Activated naive CD4-positive, alpha-beta T cell treated with anti-CD3 and anti-CD28 coated beads for 36 hours (primary cell): ENCODE measurements around the gene ABLIM2. TPM values are rescaled to one million over a fixed set of nuclear protein-coding genes. Genes with fewer than 3 reads are reported as not detected.
"Not testable (repeated sequence)": the region's sequence is repeated elsewhere in the genome, so short reads cannot be mapped to it uniquely, and the experiment has no call there.

Source experiments
- CTCF ChIA-PET: fragments of 350-600 bp; sonication (Branson Sonifier 250); formaldehyde crosslinking; loops from one replicate; lab custom pipeline; 2021; ENCODE audit warnings: antibody characterized with exemption; lab: Charles Lee
- DNase-seq: peaks from one replicate; pipeline ENCODE4 v3.0.0-alpha.2; 2020
- H3K27ac Mint-ChIP-seq: one replicate; pipeline ENCODE4 v1.8.0; 2021; ENCODE audit warnings: mild to moderate bottlenecking, mixed read lengths
- H3K27me3 Mint-ChIP-seq: one replicate; pipeline ENCODE4 v1.8.0; 2021; ENCODE audit warnings: low read depth, mixed read lengths
- H3K36me3 Mint-ChIP-seq: one replicate; pipeline ENCODE4 v1.8.0; 2021; ENCODE audit warnings: low read depth, mixed read lengths
- H3K4me1 Mint-ChIP-seq: one replicate; pipeline ENCODE4 v1.8.0; 2021; ENCODE audit warnings: low read depth, mixed read lengths
- H3K4me3 Mint-ChIP-seq: one replicate; pipeline ENCODE4 v1.8.0; 2021; ENCODE audit warnings: mild to moderate bottlenecking, moderate library complexity, mixed read lengths
- H3K9me3 Mint-ChIP-seq: one replicate; pipeline ENCODE4 v1.8.0; 2021; ENCODE audit warnings: mixed read lengths
- intact Hi-C: fragments of 100-400 bp; cut with micrococcal nuclease; formaldehyde crosslinking; loops from one replicate; pipeline ENCODE4 v1.15.1; 2023
- total RNA-seq, 2 experiments: library from RNA; stranded (reverse); gene quantifications; one replicate each; pipeline ENCODE4 v1.2.3, GENCODE V29; 2021

The ABLIM2 gene
- total RNA-seq, 2 experiments from 2014 or later, result 0.22 to 0.24 TPM

DNA sequence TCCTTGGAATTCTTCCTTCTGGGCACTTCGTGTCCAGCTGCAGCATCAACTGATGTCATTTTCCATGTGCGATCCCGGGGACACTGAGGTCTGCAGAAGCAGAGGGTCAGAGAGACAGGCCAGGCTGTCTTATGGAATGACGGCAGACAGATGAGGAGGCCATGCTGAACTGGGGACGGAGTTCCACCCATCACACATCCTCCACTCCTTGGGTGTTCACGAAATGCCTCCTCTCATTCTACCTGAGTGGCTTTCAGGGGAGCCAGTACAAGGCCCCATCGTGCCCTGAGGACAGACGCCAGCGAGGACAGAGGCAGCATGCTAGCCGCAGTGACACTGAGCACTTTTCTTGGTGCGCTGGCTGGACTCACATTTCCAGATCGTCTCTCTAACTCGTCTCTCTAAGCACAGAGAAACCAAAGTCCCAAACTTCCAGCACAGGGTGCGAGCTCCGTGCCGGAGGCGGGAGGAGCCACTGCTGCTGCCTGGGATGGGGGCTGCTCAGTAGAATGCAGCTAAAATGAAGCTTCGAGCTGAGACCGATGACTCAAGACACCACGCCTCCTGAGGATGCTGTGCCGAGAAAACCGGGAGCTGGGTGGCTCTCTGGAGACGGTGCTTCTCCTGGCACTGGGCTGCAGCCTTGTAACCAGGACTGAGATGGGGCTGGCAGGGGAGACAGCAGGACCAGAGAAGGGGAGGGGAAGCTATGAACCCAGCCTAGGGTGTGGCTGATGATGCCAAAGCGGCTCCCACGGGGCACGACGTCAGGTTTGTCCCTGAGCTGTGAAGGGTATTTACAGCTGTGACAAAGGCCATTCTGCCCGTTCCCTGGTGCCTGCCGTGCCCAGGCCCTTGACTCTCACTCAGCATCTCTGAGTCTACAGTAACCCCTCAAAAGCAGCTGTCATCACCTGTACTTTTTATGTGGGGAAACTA is 8.2 kb downstream of the ABLIM2 start:
- no peak overlapping the region for H3K4me3 Mint-ChIP-seq
- no peaks in the 10 kb centered on the region for H3K27me3 Mint-ChIP-seq
- DNase-seq, result no peak
- no peaks in the 10 kb centered on the region for H3K9me3 Mint-ChIP-seq
- no peak overlapping the region for H3K27ac Mint-ChIP-seq
- H3K4me1 Mint-ChIP-seq, result no peaks in the 10 kb centered on the region
- CTCF ChIA-PET, result interaction anchor here (0.9 kb wide), 1 partner anchor 26 kb away, joined by 3 read pairs; no protein-coding TSS in a partner anchor
- no peaks in the 10 kb centered on the region for H3K36me3 Mint-ChIP-seq
- intact Hi-C loops, result no loop called here

DNA sequence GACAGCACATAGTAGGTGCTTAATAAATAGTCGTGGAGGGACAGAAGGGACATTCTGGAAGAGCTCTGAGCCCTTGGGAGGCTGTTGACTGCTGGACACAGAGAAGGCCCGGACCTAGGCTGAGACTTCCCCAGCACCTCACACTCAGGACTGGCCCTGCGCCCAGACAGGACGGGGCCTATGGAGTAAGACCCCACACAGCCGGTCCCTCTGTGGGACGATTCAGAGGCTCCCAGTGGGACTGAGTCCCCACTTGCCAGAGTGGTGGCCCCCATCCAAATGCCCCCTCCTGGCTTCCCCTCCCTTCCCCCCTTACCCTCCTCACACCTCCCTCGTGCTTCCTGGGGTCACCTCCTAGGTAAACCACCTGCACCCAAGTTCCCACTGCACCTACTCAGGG is 8.9 kb downstream of the ABLIM2 start:
- no peaks in the 10 kb centered on the region for H3K9me3 Mint-ChIP-seq
- H3K27me3 Mint-ChIP-seq, result no peaks in the 10 kb centered on the region
- H3K4me1 Mint-ChIP-seq, result no peaks in the 10 kb centered on the region
- no peak overlapping the region for H3K27ac Mint-ChIP-seq
- DNase-seq, result no peak
- intact Hi-C loops, result no loop called here
- no peaks in the 10 kb centered on the region for H3K36me3 Mint-ChIP-seq
- H3K4me3 Mint-ChIP-seq, result no peak overlapping the region
- CTCF ChIA-PET, result no interaction called here

DNA sequence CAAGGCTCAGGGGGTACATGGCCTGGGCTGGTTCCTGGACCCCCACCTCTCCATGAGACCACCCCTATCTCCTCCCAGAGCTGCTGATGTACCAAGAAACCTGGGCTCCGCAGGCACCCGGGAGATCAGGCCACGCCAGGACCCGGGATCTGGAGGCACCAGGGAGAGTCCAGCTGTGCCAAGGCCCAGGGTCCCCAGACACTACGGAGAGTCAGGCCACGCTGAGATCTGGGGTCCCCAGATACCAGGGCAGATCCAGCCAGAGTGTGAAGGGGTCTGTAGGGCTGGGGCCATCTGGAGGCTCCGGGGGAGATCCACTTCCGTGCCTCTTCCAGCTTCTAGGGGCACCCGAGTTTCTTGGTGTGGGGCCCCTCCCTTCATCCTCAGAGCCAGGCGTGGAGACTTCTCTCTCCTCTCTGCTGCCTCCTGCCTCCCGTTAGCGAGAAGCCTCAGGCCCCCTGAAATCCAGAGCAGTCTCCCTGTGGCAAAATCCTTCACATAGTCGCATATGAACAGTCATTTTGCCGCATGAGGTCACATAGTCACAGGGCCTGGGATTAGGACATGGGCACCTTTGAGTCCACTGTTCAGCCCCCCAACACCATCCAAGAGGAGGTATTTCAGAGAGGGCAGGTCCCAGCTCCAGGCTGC is 9.7 kb downstream of the ABLIM2 start:
- DNase-seq, result no peak
- H3K27ac Mint-ChIP-seq, result no peak overlapping the region
- CTCF ChIA-PET, result no interaction called here
- H3K4me1 Mint-ChIP-seq, result no peaks in the 10 kb centered on the region
- H3K27me3 Mint-ChIP-seq, result no peaks in the 10 kb centered on the region
- intact Hi-C loops, result no loop called here
- H3K9me3 Mint-ChIP-seq, result no peaks in the 10 kb centered on the region
- H3K36me3 Mint-ChIP-seq, result no peaks in the 10 kb centered on the region
- H3K4me3 Mint-ChIP-seq, result no peak overlapping the region

DNA sequence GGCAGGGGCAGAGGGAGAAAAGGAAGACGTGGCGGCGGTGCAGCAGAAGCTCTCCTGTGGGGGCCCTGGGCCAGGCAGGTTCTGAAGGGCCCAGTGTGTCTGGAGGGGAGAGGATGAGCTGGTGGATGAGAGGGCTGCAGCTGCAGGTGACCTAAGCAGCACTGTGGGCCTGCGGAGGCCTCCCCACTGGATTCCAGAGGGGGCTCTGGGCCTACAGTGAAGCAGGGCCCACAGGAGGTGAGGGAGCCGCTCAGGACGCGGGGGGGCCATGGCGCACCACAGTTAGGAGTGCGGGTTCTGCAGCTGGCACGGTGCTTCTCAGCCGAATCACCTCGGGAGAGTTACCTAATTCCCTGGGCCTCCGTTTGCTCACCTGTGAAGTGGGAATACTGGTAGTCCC is 10.5 kb downstream of the ABLIM2 start:
- H3K36me3 Mint-ChIP-seq, result no peaks in the 10 kb centered on the region
- no peak for DNase-seq
- H3K4me3 Mint-ChIP-seq, result no peak overlapping the region
- CTCF ChIA-PET, result no interaction called here
- intact Hi-C loops, result no loop called here
- no peak overlapping the region for H3K27ac Mint-ChIP-seq
- H3K27me3 Mint-ChIP-seq, result no peaks in the 10 kb centered on the region
- no peaks in the 10 kb centered on the region for H3K4me1 Mint-ChIP-seq
- H3K9me3 Mint-ChIP-seq, result no peaks in the 10 kb centered on the region

DNA sequence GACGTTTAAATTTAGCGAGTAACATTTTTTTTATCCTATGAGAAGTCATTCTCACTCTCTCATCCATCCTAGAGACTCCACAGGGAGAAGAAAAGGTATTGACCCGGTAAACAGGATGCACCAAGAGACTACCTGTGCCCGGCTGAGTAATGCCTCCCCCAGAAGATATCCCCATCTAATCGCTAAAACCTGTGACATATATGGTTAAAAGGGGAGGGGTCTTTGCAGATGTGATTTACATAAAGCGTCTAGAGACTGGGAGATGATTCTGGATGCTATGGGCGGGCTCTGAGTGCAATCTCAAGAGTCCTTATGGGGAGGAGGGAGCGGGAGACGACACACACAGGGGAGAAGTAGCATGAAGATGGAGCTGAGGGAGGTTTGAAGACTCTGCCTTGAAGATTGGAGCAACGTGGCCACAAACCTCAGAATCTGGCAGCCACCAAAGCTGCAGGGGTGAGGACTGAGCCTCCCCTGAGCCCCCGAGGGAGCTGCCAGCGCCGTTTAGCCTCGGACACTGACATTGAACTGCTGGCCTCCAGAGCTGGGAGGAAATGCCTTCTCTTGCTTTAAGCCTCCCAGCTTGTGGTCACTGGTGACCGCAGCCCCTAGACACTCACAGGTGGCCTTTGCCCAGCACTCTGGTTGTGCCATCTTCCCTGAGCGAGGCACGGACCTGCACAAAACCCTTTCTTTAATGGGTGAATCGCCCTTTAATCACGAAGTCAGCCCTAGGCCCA is 11.2 kb downstream of the ABLIM2 start:
- H3K4me1 Mint-ChIP-seq, result no peaks in the 10 kb centered on the region
- H3K4me3 Mint-ChIP-seq, result no peak overlapping the region
- CTCF ChIA-PET, result no interaction called here
- no peaks in the 10 kb centered on the region for H3K9me3 Mint-ChIP-seq
- no peaks in the 10 kb centered on the region for H3K27me3 Mint-ChIP-seq
- no peak overlapping the region for H3K27ac Mint-ChIP-seq
- DNase-seq, result no peak
- intact Hi-C loops, result no loop called here
- no peaks in the 10 kb centered on the region for H3K36me3 Mint-ChIP-seq

DNA sequence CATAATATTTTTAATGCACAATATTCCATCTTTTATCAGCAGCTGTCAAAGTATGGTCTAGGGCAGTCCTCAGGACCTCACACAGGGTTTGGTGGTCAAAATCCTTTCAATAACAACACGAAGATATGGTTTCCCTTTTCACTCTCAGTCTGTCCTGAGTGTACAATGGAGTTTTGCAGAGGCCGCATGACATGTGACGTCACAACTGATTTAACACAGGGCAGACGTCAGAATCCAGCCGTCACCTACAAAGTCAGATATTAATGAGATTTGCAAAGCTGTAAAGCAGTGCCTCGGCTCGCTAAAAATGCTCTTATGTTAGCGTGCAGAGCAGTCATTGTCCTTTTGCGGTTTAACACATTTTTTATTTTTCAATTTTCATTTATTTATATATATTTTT is 12.5 kb downstream of the ABLIM2 start:
- Mint-ChIP-seq H3K9me3 (peaks cover 2% of the 10 kb centered on the region), H3K27me3 (no peaks in the 10 kb centered on the region), H3K4me1 (no peaks in the 10 kb centered on the region), H3K36me3 (no peaks in the 10 kb centered on the region), H3K27ac (no peak overlapping the region), H3K4me3 (no peak overlapping the region)
- CTCF ChIA-PET, result no interaction called here
- intact Hi-C loops, result no loop called here
- DNase-seq, result no peak

DNA sequence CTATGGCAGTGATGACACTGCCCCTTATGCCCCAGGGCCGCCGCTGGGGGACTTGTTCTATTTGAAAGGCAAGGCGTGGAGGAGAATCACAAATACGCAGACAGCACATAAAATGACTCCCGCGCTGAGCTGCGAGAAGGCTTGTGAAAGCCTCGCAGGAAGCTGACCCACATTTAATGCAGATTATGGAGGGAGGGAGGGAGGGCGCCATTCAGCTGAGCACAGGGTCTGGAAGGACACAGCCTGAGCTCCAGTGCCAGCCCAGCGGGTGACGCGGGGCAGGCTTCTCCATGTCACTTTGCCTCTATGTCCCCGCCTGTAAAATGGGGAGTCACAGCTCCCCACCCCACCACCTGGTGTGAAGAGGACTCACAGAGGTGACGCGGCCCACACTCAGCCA is 14.3 kb downstream of the ABLIM2 start:
- peaks cover 7% of the 10 kb centered on the region for H3K9me3 Mint-ChIP-seq
- no peak overlapping the region for H3K4me3 Mint-ChIP-seq
- intact Hi-C loops, result no loop called here
- CTCF ChIA-PET, result interaction anchor here (0.6 kb wide), 1 partner anchor 353 kb away, joined by 4 read pairs; no protein-coding TSS in a partner anchor
- no peaks in the 10 kb centered on the region for H3K27me3 Mint-ChIP-seq
- DNase-seq, result no peak
- no peaks in the 10 kb centered on the region for H3K4me1 Mint-ChIP-seq
- no peaks in the 10 kb centered on the region for H3K36me3 Mint-ChIP-seq
- no peak overlapping the region for H3K27ac Mint-ChIP-seq

DNA sequence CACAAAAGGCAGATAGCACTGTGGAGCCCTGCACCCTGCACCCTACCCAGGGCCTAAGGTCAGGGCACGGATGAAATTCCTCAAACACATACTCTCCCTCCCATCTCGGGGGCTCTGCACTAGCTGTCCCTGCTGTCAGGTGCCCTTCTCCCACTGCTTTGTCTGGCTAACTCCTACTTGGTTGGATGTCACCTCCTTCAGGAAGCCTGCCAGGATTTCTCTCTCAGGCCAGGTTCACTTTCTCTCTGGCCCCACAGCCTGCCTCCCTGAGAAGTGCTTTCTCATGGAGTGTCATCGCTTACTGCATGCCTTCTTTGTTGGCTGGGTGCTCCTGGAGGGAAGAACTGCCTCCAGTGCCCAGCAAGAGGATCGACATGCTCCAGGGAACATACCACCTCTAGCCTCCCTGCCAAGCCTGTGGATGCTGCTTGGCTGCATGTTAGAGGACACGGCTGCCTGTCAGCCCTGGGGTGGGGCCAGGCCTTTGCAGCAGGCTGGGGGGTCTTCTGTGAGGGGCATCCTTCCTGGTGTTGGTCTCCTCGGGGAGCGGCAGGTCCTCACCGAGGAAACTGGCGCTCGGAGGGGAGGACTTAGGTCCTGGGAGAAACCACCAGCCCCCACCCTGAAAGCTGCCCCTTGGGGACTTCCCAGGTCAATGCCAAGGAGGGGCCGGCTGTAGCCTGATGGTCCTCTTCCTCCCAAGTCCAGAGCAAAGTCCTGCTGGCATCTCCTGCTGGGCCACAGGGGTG is 15.0 kb downstream of the ABLIM2 start:
- intact Hi-C loops, result no loop called here
- no peak overlapping the region for H3K27ac Mint-ChIP-seq
- DNase-seq, result no peak
- H3K36me3 Mint-ChIP-seq, result no peaks in the 10 kb centered on the region
- CTCF ChIA-PET, result no interaction called here
- H3K4me1 Mint-ChIP-seq, result no peaks in the 10 kb centered on the region
- no peaks in the 10 kb centered on the region for H3K27me3 Mint-ChIP-seq
- H3K9me3 Mint-ChIP-seq, result peaks cover 7% of the 10 kb centered on the region
- H3K4me3 Mint-ChIP-seq, result no peak overlapping the region

DNA sequence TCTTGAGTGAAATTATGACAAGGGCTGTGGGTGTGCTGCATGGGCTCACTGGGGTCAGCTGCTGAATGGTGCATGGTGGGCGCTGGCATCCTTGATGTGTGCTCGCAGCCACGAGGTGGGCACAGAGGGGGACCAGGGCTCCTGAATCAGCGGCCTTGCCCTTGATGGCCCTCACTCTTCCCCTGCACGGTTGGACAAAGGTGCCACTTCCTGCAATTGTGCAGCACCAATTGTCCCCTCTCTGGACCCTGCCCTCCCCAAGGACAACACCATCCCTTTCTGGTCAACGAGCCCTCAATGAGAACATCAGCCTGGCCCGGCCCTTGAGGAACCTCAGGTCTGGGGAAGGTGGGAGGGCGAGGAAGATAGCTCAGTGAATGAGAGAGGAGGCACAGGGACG is 16.1 kb downstream of the ABLIM2 start:
- H3K4me1 Mint-ChIP-seq, result no peaks in the 10 kb centered on the region
- H3K27me3 Mint-ChIP-seq, result no peaks in the 10 kb centered on the region
- CTCF ChIA-PET, result no interaction called here
- H3K4me3 Mint-ChIP-seq, result no peak overlapping the region
- no peak overlapping the region for H3K27ac Mint-ChIP-seq
- intact Hi-C loops, result no loop called here
- no peak for DNase-seq
- no peaks in the 10 kb centered on the region for H3K36me3 Mint-ChIP-seq
- peaks cover 7% of the 10 kb centered on the region for H3K9me3 Mint-ChIP-seq

DNA sequence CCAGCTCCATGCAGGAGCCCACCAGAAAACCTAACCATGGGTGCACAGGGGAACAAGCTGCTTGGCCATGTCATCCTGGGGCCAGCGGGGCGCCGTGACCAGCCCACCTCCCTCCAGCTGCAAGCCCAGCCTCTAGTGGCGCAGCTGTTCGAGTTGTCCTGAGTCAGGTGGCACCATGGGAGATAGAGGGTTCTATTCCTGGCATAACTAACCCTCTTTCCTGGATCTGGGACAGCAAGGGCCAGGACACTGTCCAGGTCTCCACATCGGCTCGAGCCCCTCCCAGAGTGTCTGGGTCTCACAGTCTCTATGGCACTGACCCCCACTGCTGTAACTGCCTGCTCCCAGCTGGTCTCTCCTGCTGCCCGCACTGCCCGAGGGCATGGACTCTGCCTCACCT is 16.7 kb downstream of the ABLIM2 start:
- no peak for DNase-seq
- H3K4me3 Mint-ChIP-seq, result no peak overlapping the region
- no peak overlapping the region for H3K27ac Mint-ChIP-seq
- no peaks in the 10 kb centered on the region for H3K4me1 Mint-ChIP-seq
- H3K27me3 Mint-ChIP-seq, result no peaks in the 10 kb centered on the region
- no peaks in the 10 kb centered on the region for H3K36me3 Mint-ChIP-seq
- intact Hi-C loops, result no loop called here
- CTCF ChIA-PET, result no interaction called here
- peaks cover 7% of the 10 kb centered on the region for H3K9me3 Mint-ChIP-seq

DNA sequence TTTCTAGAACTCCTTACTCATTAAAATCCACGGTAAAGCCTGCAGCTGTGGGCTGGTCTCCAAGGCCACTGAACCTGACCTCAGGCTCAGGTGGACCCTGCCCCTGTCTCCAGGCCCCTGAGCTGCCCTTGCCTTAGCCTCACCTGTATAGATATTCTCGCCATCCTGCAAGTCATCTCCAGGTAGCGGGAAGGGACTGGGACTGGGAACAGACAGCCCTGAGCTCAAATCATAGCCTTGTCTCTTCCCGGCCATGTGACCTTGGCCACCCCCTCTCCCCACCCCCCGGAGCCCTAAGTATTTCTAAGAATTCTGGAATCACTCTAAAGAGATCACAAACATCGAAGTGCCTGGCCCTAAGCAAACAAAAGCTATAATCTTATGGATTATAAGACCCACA is 17.7 kb downstream of the ABLIM2 start:
- H3K27me3 Mint-ChIP-seq, result no peaks in the 10 kb centered on the region

DNA sequence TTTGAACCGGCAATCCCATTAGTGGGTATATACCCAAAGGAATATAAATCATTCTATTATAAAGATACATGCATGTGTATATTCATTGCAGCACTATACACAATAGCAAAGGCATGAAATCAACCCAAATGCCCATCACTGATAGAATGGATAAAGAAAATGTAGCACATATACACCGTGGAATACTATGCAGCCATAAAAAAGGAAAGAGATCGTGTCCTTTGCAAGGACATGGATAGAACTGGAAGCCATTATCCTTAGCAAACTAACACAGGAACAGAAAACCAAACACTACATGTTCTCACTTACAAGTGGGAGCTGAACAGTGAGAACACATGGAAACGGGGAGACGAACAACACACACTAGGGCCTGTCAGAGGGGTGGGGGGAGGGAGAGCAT is 18.9 kb downstream of the ABLIM2 start:
- H3K27me3 Mint-ChIP-seq, H3K4me1 Mint-ChIP-seq, CTCF ChIA-PET, H3K27ac Mint-ChIP-seq, intact Hi-C loops, H3K36me3 Mint-ChIP-seq, DNase-seq, H3K9me3 Mint-ChIP-seq, H3K4me3 Mint-ChIP-seq: not testable (repeated sequence)

More for the DNA sequence above, 17.7 kb downstream of the ABLIM2 start:
- no peak for DNase-seq
- intact Hi-C loops, result no loop called here
- H3K4me3 Mint-ChIP-seq, result no peak overlapping the region
- H3K27ac Mint-ChIP-seq, result no peak overlapping the region
- no peaks in the 10 kb centered on the region for H3K4me1 Mint-ChIP-seq
- H3K36me3 Mint-ChIP-seq, result no peaks in the 10 kb centered on the region
- CTCF ChIA-PET, result no interaction called here
- peaks cover 7% of the 10 kb centered on the region for H3K9me3 Mint-ChIP-seq
